ENCODE data around the gene OSBPL6. TPM values are rescaled to one million over a fixed set of nuclear protein-coding genes. Genes with fewer than 3 reads are reported as not detected.

OSBPL6 gene
- total RNA-seq, 4 donors from 2014 or later, result 11.6 to 51.1 (median 40.7) TPM

DNA sequence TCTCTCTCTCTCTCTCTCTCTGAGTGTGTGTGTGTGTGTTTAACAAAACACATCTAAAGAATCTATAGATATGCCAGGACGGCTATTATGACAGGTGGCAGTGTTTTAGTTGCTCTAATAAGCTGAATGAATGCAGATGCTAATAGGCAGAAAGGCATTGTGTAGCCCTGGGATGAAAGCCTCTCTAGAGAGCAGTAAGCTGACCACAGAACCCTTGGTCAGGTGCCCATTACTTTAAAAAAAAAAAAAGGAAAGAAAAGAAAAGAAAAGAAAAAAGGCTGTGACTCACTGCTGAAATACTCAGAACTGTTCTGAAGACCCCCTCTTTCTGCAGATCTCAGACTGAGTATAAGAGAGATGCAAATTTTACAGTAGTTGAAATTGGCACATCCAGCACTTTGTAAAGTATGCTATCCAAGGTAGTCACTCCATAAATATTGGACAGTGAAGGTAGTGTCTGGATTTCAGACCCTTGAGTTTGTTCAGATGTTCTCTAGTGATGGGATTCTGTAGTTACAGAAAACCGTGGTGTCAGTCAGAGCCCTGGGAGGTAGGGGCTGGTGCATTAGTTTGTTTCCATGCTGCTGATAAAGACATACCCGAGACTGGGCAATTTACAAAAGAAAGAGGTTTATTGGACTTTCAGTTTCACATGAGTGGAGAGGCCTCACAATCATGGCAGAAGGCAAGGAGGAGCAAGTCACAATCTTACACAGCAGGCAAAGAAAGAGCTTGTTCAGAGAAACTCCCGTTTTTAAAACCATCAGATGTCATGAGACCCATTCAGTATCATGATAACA is 30.9 kb downstream of the OSBPL6 start:
- intact Hi-C loops (cut with DNase I; ENCODE audit: low total_unique reads), result no loop called here
- Histone ChIP-seq H3K4me1 (peaks cover 4 to 13% of the 10 kb centered on the region in 2 donors), H3K36me3 (no peaks in the 10 kb centered on the region), H3K9me3 (no peaks in the 10 kb centered on the region), H3K4me3 (no peak overlapping the region), H3K27ac (no peak overlapping the region), H3K27me3 (no peaks in the 10 kb centered on the region)
- TF ChIP-seq POLR2A (IDR thresholded peaks at IDR 0.05) (no peak), CTCF (IDR thresholded peaks at IDR 0.05 in 4 of 5, conservative IDR thresholded peaks at IDR 0.05 in 1 of 5) (no peak)
- no peak for DNase-seq
- in situ Hi-C loops (cut with MboI; ENCODE audit: low sequenced_read_pairs in 4 of 4), result no loop called here
- no peak for ATAC-seq

DNA sequence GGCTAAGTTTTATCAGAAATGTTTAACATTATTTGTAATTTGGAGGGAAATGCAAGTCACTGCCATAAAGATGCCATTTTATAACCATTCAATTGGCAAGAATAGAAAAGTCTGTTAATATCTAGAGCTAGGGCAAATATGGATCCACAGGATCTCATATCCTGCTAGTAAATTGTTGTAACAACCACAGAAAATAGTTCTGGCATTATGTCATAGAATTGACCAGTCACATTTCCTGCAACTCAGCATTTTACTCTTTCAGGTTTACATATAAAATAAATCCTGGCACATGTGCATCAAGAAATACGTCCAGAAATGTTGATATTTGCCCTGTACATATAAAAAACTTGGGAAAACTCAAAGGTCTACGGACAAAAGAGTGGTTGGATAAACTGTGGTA is 32.9 kb downstream of the OSBPL6 start:
- no peak overlapping the region for H3K4me3 ChIP-seq
- in situ Hi-C loops (cut with MboI; ENCODE audit: low sequenced_read_pairs in 4 of 4), result no loop called here
- no peaks in the 10 kb centered on the region for H3K9me3 ChIP-seq
- no peak for TF ChIP-seq CTCF (IDR thresholded peaks at IDR 0.05 in 4 of 5, conservative IDR thresholded peaks at IDR 0.05 in 1 of 5)
- no peak for TF ChIP-seq POLR2A (IDR thresholded peaks at IDR 0.05)
- no peaks in the 10 kb centered on the region for H3K27me3 ChIP-seq
- ATAC-seq (no peak), DNase-seq (no peak)
- H3K4me1 ChIP-seq, result peaks cover 0 to 4% of the 10 kb centered on the region in 2 donors
- intact Hi-C loops (cut with DNase I; ENCODE audit: low total_unique reads), result no loop called here
- H3K36me3 ChIP-seq, result no peaks in the 10 kb centered on the region
- H3K27ac ChIP-seq, result no peak overlapping the region

DNA sequence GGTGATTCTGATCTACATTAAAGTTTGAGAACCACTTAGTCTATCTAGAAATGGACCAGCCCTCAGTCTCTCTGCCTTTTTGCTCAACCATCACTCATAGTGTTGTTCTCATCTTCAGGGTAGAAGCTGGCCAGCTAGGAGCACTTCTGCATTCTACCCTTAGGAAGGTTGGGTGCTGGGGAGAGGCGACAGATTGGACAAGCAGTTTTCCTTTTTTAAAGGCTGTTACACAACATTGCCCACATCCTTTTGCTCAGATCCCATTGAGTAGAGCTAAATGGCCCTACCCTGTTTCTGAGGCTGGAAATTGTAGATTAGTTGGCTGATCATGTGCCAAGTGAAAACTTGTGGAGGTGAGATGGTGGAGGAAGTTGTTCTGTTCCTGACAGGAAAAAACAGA is 35.6 kb downstream of the OSBPL6 start:
- no peaks in the 10 kb centered on the region for H3K36me3 ChIP-seq
- no peak overlapping the region for H3K27ac ChIP-seq
- DNase-seq, result no peak
- TF ChIP-seq CTCF (IDR thresholded peaks at IDR 0.05 in 4 of 5, conservative IDR thresholded peaks at IDR 0.05 in 1 of 5), result no peak
- no peak for TF ChIP-seq POLR2A (IDR thresholded peaks at IDR 0.05)
- intact Hi-C loops (cut with DNase I; ENCODE audit: low total_unique reads) (no loop called here), in situ Hi-C loops (cut with MboI; ENCODE audit: low sequenced_read_pairs in 4 of 4) (no loop called here)
- ATAC-seq, result no peak
- no peak overlapping the region for H3K4me3 ChIP-seq
- H3K9me3 ChIP-seq, result no peaks in the 10 kb centered on the region
- H3K4me1 ChIP-seq, result peaks cover 2 to 11% of the 10 kb centered on the region in 2 donors
- no peaks in the 10 kb centered on the region for H3K27me3 ChIP-seq

DNA sequence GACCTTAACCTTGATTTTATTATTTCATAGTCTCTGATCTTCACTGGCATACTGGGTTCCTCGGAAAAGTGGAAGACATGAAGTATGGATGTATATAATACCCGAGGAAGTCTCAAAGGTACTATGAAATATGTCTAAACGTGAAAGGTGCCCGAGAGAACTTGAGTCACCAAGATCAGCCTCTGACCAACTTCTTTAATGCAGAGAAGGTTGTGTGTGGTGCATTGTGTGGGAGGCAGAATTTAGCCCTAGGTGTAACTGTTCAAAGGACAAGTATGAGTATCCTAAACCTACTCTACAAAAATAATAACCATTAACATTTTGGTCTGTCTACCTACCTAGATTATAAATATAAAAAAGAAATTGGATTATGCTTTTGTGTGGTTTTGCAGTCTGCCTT is 36.1 kb downstream of the OSBPL6 start:
- H3K27me3 ChIP-seq, result no peaks in the 10 kb centered on the region
- TF ChIP-seq CTCF (IDR thresholded peaks at IDR 0.05 in 4 of 5, conservative IDR thresholded peaks at IDR 0.05 in 1 of 5) (no peak), POLR2A (IDR thresholded peaks at IDR 0.05) (no peak)
- no peaks in the 10 kb centered on the region for H3K9me3 ChIP-seq
- H3K27ac ChIP-seq, result no peak overlapping the region
- DNase-seq (no peak), ATAC-seq (no peak)
- no peak overlapping the region for H3K4me3 ChIP-seq
- peaks cover 7 to 14% of the 10 kb centered on the region in 2 donors for H3K4me1 ChIP-seq
- H3K36me3 ChIP-seq, result no peaks in the 10 kb centered on the region
- in situ Hi-C loops (cut with MboI; ENCODE audit: low sequenced_read_pairs in 4 of 4), result no loop called here
- intact Hi-C loops (cut with DNase I; ENCODE audit: low total_unique reads), result no loop called here

Measured in gastrocnemius medialis (tissue), 4 donors.